K562 (cell line): ENCODE results near the gene ST14. TPM values are rescaled to one million over a fixed set of nuclear protein-coding genes. Genes with fewer than 3 reads are reported as not detected.

ENCODE experiments used
- ATAC-seq: fragments of 200-7000 bp; cut with Tn5 transposase; 3 replicates; pipeline ENCODE4 v1.9.1; 2020; ENCODE audit warnings: moderate library complexity
- BruUV-seq: library from RNA; stranded (reverse); fragments of 400-500 nt; replicated peaks from 2 replicates; lab custom pipeline; 2021; lab: Mats Ljungman, UMichigan
- CTCF ChIA-PET: fragments of 300-600 bp; formaldehyde crosslinking; extraction: SDS; loops from one replicate; lab custom pipeline; 2021; ENCODE audit warnings: low intra/inter-chr PET ratio; lab: Yijun Ruan, JAX
- POLR2A ChIA-PET: fragments of 300-600, 350-650 bp; sonication (Branson Sonifier 250); formaldehyde crosslinking; extraction: SDS; loops from one replicate; lab custom pipeline; 2021; ENCODE audit warnings: antibody characterized with exemption, inconsistent platforms; lab: Yijun Ruan, JAX
- DNase-seq, 4 experiments: peaks; one replicate each; pipeline versions ENCODE4 v3.0.0 to v3.0.0-alpha.2; 2011 to 2018; ENCODE audit warnings: low spot score in 3 of 4, mixed read lengths in 3 of 4; ENCODE audit errors: extremely low read depth in 1 of 4
- FAIRE-seq: peaks from 2 replicates; lab custom pipeline; 2011; peaks lifted over from hg19 to GRCh38; lab: Jason Lieb, UNC
- H2AFZ ChIP-seq: 2 replicates; pipeline ENCODE4 v1.6.0; 2011; ENCODE audit warnings: low read depth, low read length, control low read depth, inconsistent platforms
- H3K27ac ChIP-seq: fragments of 200-600 bp; 3 replicates; pipeline ENCODE4 v1.8.0; 2011; ENCODE audit warnings: low read depth, mild to moderate bottlenecking, control low read depth, inconsistent platforms, low read length, moderate library complexity, mixed read lengths; ENCODE audit errors: extremely low read depth
- H3K27me3 ChIP-seq, 2 experiments: fragments of 300-600 bp in 1 of 2; 2 replicates in 1 of 2; 3 replicates in 1 of 2; pipeline versions ENCODE4 v1.6.0 to v1.8.0; 2011; ENCODE audit warnings: inconsistent platforms in 2 of 2, low read length in 2 of 2, mild to moderate bottlenecking in 1 of 2, mixed read lengths in 1 of 2, moderate library complexity in 1 of 2; ENCODE audit not compliant: control insufficient read depth in 2 of 2, insufficient read depth in 2 of 2
- H3K36me3 ChIP-seq: fragments of 300-600 bp; 3 replicates; pipeline ENCODE4 v1.8.0; 2011; ENCODE audit warnings: mild to moderate bottlenecking, low read length, inconsistent platforms; ENCODE audit not compliant: control insufficient read depth, insufficient read depth
- H3K4me1 ChIP-seq, 2 experiments: fragments of 200-600 bp in 1 of 2; replicated peaks in 1 of 2; 2 replicates in 1 of 2; 3 replicates in 1 of 2; pipeline versions ENCODE4 v1.5.1 to v1.8.0; 2011; ENCODE audit warnings: inconsistent platforms in 2 of 2, low read length in 2 of 2, mild to moderate bottlenecking in 1 of 2, mixed read lengths in 1 of 2, moderate library complexity in 1 of 2; ENCODE audit not compliant: control insufficient read depth in 2 of 2, insufficient read depth in 2 of 2
- H3K4me2 ChIP-seq: 2 replicates; pipeline ENCODE4 v1.6.1; 2011; ENCODE audit warnings: low read length, control low read depth, inconsistent platforms, mixed read lengths; ENCODE audit not compliant: insufficient read depth
- H3K4me3 ChIP-seq: fragments of 200-600 bp; sonication (generic), shearing (Covaris generic); 2 replicates; pipeline ENCODE4 v1.5.1; 2016; ENCODE audit warnings: control low read depth, inconsistent platforms
- H3K79me2 ChIP-seq: fragments of 200-600 bp; 3 replicates; pipeline ENCODE4 v1.8.0; 2011; ENCODE audit warnings: low read length, inconsistent platforms; ENCODE audit not compliant: control insufficient read depth, insufficient read depth
- H3K9ac ChIP-seq, 2 experiments: 2 replicates each; pipeline versions ENCODE4 v1.6.0 to v1.6.1; 2011; ENCODE audit warnings: low read depth in 2 of 2, low read length in 2 of 2, control low read depth in 1 of 2, inconsistent platforms in 1 of 2, mild to moderate bottlenecking in 1 of 2, mixed read lengths in 1 of 2; ENCODE audit not compliant: insufficient read depth in 1 of 2
- H3K9me1 ChIP-seq: one replicate; pipeline ENCODE4 v1.6.0; 2011; ENCODE audit warnings: inconsistent platforms, mild to moderate bottlenecking, low read length, moderate library complexity; ENCODE audit not compliant: control insufficient read depth, insufficient read depth
- H3K9me3 ChIP-seq: replicated peaks from 2 replicates; pipeline ENCODE4 v1.5.1; 2011; ENCODE audit warnings: low read depth, low read length, inconsistent platforms; ENCODE audit not compliant: control insufficient read depth, insufficient read depth
- H4K20me1 ChIP-seq: replicated peaks from 2 replicates; pipeline ENCODE4 v1.6.1; 2011; ENCODE audit warnings: low read length, inconsistent platforms, mixed read lengths; ENCODE audit not compliant: control insufficient read depth, insufficient read depth
- FOXP1 ChIP-seq: sonication (generic); formaldehyde crosslinking; IDR thresholded peaks from 2 replicates; pipeline ENCODE4 v1.8.0; 2022; ENCODE audit warnings: mild to moderate bottlenecking, missing genetic modification reagents
- OTX1 ChIP-seq: fragments of 450-650 bp; formaldehyde crosslinking; IDR thresholded peaks from 2 replicates; pipeline ENCODE4 v1.4.0; 2022; ENCODE audit warnings: mild to moderate bottlenecking
- PTBP1 ChIP-seq: fragments of 200-400 bp; formaldehyde crosslinking; IDR thresholded peaks from 2 replicates; pipeline ENCODE4 v1.6.1; 2017; ENCODE audit warnings: low read depth, low read length
- SMAD1 ChIP-seq: fragments of 150-350 bp; IDR thresholded peaks from 2 replicates; pipeline ENCODE4 v1.6.1; 2014; ENCODE audit warnings: low read length, low read depth; ENCODE audit not compliant: partially characterized antibody
- SMARCC2 ChIP-seq: fragments of 450-650 bp; IDR thresholded peaks from 2 replicates; pipeline ENCODE4 v1.6.1; 2017; ENCODE audit warnings: antibody characterized with exemption, moderate library complexity, mild to moderate bottlenecking, low read depth
- ZNF592 ChIP-seq: fragments of 450-650 bp; IDR thresholded peaks from 2 replicates; pipeline ENCODE4 v1.6.1; 2017; ENCODE audit warnings: antibody characterized with exemption, mild to moderate bottlenecking
- WGBS: fragments of 100-300 bp; shearing (Covaris generic); methylation state at CpG from one replicate; pipeline ENCODE4 v1.1.6; 2016; ENCODE audit warnings: low coverage, mixed read lengths; ENCODE audit not compliant: insufficient coverage; ENCODE audit errors: missing lambda C conversion rate; 5-methylcytosine and 5-hydroxymethylcytosine counted together
- in situ Hi-C: fragments of 300-500 bp; cut with MboI; formaldehyde crosslinking; loops from 4 replicates; pipeline ENCODE4 v1.15.0; 2018; ENCODE audit warnings: inconsistent platforms, mixed read lengths
- intact Hi-C: fragments of 100-400 bp; cut with micrococcal nuclease; formaldehyde crosslinking; loops from 2 replicates; pipeline ENCODE4 v1.14.2; 2022
- polyA plus RNA-seq, 8 experiments: library from polyadenylated mRNA; depleted of rRNA in 4 of 8; stranded (reverse) in 5 of 8; unstranded in 3 of 8; fragments of >200 nt; fragmentation: Nextera tagmentation in 2 of 8; fragmentation: Illumina TruSeq in 1 of 8; extraction: Ambion mirVana in 2 of 8; extraction: Trizol in 1 of 8; gene quantifications; 2 replicates each; pipeline versions ENCODE4 v1.2.1 to v1.2.3, GENCODE V29; 2011 to 2014; ENCODE audit warnings: inconsistent platforms in 1 of 8, missing spikeins in 1 of 8
- total RNA-seq, 7 experiments: library from RNA; depleted of rRNA in 6 of 7; stranded (reverse); fragments of >200 nt in 6 of 7; fragmentation: Illumina TruSeq in 2 of 7; extraction: Trizol in 2 of 7; gene quantifications; 2 replicates each; pipeline versions ENCODE4 v1.2.1 to v1.2.3, GENCODE V29; 2011 to 2021; ENCODE audit warnings: low replicate concordance in 1 of 7
- TF ChIP-seq, protein P1 (sequence below): fragments of 250-450 bp; sonication (Bioruptor Pico); IDR thresholded peaks from 2 replicates; pipeline ENCODE4 v1.4.0; 2020; ENCODE audit warnings: mild to moderate bottlenecking, moderate library complexity
- TF ChIP-seq, protein P2 (sequence below): IDR thresholded peaks from 2 replicates; pipeline ENCODE4 v1.6.1; 2014; ENCODE audit warnings: antibody characterized with exemption
- TF ChIP-seq, protein P3 (sequence below): fragments of 450-650 bp; IDR thresholded peaks from 2 replicates; pipeline ENCODE4 v1.6.1; 2017; ENCODE audit warnings: mild to moderate bottlenecking, moderate library complexity

The ST14 gene
- total and polyA plus RNA-seq, 9 of the 15 experiments (the other 6 are each of a cell fraction or from before 2014, with no cell fraction given) = 0.08 to 0.20 TPM; not detected in 7

GRCh38 chr11:130198292-130198691 lies 38.7 kb downstream of the ST14 start:
- H3K4me2 ChIP-seq = no peak overlapping the region
- no peaks in the 10 kb centered on the region for H3K79me2 ChIP-seq
- H3K9ac ChIP-seq = no peak overlapping the region; a peak in 1 of 4 replicates
- H3K27me3 ChIP-seq = peaks cover 51 to 89% of the 10 kb centered on the region in 2 experiments
- CTCF ChIA-PET = no interaction called here
- H2AFZ ChIP-seq = no peak overlapping the region
- H4K20me1 ChIP-seq = peaks cover 28% of the 10 kb centered on the region
- peaks cover 0 to 15% of the 10 kb centered on the region in 2 experiments; a peak in 2 of 5 replicates for H3K4me1 ChIP-seq
- POLR2A ChIA-PET = interaction anchor here (0.6 to 1.5 kb wide), 3 partner anchors 13 to 602 kb away, joined by 3 to 4 read pairs (median 3); no protein-coding TSS in a partner anchor
- peak in 1 of 4 experiments; percentile 32 for DNase-seq
- no TSS peak for BruUV-seq
- no peak overlapping the region for H3K27ac ChIP-seq
- TF ChIP-seq ZNF592 (no peak), PTBP1 (no peak), SMAD1 (no peak), SMARCC2 (no peak), OTX1 (no peak), FOXP1 (no peak)
- TF ChIP-seq, protein P1, sequence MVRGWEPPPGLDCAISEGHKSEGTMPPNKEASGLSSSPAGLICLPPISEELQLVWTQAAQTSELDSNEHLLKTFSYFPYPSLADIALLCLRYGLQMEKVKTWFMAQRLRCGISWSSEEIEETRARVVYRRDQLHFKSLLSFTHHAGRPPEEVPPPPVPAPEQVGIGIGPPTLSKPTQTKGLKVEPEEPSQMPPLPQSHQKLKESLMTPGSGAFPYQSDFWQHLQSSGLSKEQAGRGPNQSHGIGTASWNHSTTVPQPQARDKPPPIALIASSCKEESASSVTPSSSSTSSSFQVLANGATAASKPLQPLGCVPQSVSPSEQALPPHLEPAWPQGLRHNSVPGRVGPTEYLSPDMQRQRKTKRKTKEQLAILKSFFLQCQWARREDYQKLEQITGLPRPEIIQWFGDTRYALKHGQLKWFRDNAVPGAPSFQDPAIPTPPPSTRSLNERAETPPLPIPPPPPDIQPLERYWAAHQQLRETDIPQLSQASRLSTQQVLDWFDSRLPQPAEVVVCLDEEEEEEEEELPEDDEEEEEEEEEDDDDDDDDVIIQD = no peak
- TF ChIP-seq, protein P2, sequence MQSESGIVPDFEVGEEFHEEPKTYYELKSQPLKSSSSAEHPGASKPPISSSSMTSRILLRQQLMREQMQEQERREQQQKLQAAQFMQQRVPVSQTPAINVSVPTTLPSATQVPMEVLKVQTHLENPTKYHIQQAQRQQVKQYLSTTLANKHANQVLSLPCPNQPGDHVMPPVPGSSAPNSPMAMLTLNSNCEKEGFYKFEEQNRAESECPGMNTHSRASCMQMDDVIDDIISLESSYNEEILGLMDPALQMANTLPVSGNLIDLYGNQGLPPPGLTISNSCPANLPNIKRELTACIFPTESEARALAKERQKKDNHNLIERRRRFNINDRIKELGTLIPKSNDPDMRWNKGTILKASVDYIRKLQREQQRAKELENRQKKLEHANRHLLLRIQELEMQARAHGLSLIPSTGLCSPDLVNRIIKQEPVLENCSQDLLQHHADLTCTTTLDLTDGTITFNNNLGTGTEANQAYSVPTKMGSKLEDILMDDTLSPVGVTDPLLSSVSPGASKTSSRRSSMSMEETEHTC = no peak
- TF ChIP-seq, protein P3, sequence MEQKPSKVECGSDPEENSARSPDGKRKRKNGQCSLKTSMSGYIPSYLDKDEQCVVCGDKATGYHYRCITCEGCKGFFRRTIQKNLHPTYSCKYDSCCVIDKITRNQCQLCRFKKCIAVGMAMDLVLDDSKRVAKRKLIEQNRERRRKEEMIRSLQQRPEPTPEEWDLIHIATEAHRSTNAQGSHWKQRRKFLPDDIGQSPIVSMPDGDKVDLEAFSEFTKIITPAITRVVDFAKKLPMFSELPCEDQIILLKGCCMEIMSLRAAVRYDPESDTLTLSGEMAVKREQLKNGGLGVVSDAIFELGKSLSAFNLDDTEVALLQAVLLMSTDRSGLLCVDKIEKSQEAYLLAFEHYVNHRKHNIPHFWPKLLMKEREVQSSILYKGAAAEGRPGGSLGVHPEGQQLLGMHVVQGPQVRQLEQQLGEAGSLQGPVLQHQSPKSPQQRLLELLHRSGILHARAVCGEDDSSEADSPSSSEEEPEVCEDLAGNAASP = no peak
- TF ChIP-seq, all 486 proteins: peak for 0
- no peak overlapping the region for H3K4me3 ChIP-seq
- FAIRE-seq = no peak
- in situ Hi-C loops (no loop called here), intact Hi-C loops (loop anchor here (5.0 kb wide), 1 partner anchor 276 kb away; no protein-coding TSS in a partner anchor)
- no peaks in the 10 kb centered on the region for H3K9me3 ChIP-seq
- no peaks in the 10 kb centered on the region for H3K9me1 ChIP-seq
- WGBS = 15% methylated on average over 11 of the region's 22 CpGs
- no peak for ATAC-seq
- H3K36me3 ChIP-seq = no peaks in the 10 kb centered on the region
